DOHH2 (cell line): ENCODE measurements around the gene PAQR8.

Experiments used
- H3F3A ChIP-seq: fragments of 200-600 bp; sonication (generic), shearing (Covaris generic); 2 replicates; pipeline ENCODE4 v1.6.0; 2016; ENCODE audit warnings: antibody characterized with exemption, mild to moderate bottlenecking; ENCODE audit not compliant: control insufficient read depth, insufficient read depth
- H3K27ac ChIP-seq: fragments of 200-600 bp; sonication (generic); 2 replicates; pipeline ENCODE4 v1.5.1; 2014; ENCODE audit warnings: low read depth, mild to moderate bottlenecking, low read length, moderate library complexity
- H3K27me3 ChIP-seq: fragments of 200-600 bp; sonication (generic); 2 replicates; pipeline ENCODE4 v1.6.1; 2014; ENCODE audit warnings: mild to moderate bottlenecking, low read length, mixed read lengths; ENCODE audit not compliant: control insufficient read depth
- H3K36me3 ChIP-seq: fragments of 200-600 bp; sonication (generic); 2 replicates; pipeline ENCODE4 v1.6.1; 2014; ENCODE audit warnings: mild to moderate bottlenecking, low read length, moderate library complexity, mixed read lengths; ENCODE audit not compliant: control insufficient read depth
- H3K4me1 ChIP-seq: fragments of 200-600 bp; sonication (generic); 2 replicates; pipeline ENCODE4 v1.6.1; 2014; ENCODE audit warnings: mild to moderate bottlenecking, low read length, mixed read lengths; ENCODE audit not compliant: control insufficient read depth
- H3K4me2 ChIP-seq: fragments of 200-600 bp; sonication (generic); 2 replicates; pipeline ENCODE4 v1.6.0; 2014; ENCODE audit warnings: mild to moderate bottlenecking, low read length, moderate library complexity
- H3K4me3 ChIP-seq: fragments of 200-600 bp; sonication (generic); 2 replicates; pipeline ENCODE4 v1.5.1; 2014; ENCODE audit warnings: mild to moderate bottlenecking, low read length, mixed read lengths
- H3K79me2 ChIP-seq: fragments of 200-600 bp; sonication (generic); 2 replicates; pipeline ENCODE4 v1.6.1; 2014; ENCODE audit warnings: mild to moderate bottlenecking, low read length, mixed read lengths; ENCODE audit not compliant: control insufficient read depth
- H3K9me2 ChIP-seq: fragments of 200-600 bp; sonication (generic); replicated peaks from 2 replicates; pipeline ENCODE4 v1.6.1; 2014; ENCODE audit warnings: mild to moderate bottlenecking, low read length, mixed read lengths; ENCODE audit not compliant: control insufficient read depth
- H3K9me3 ChIP-seq: fragments of 200-600 bp; sonication (generic); 2 replicates; pipeline ENCODE4 v1.6.1; 2014; ENCODE audit warnings: antibody characterized with exemption, low read length, mixed read lengths; ENCODE audit not compliant: control insufficient read depth, insufficient read depth
- H4K20me1 ChIP-seq: fragments of 200-600 bp; sonication (generic); 2 replicates; pipeline ENCODE4 v1.6.0; 2014; ENCODE audit warnings: low read depth, mild to moderate bottlenecking, antibody characterized with exemption, low read length, moderate library complexity; ENCODE audit not compliant: control insufficient read depth, insufficient read depth
- EZH2phosphoT487 ChIP-seq: fragments of 200-600 bp; sonication (generic); IDR thresholded peaks from 2 replicates; pipeline ENCODE4 v1.6.1; 2017; ENCODE audit warnings: borderline replicate concordance, mild to moderate bottlenecking, antibody characterized with exemption, low read length, moderate library complexity, mixed read lengths
- TF ChIP-seq, protein P1 (sequence below): fragments of 200-600 bp; sonication (generic); IDR thresholded peaks from one replicate; pipeline ENCODE4 v1.5.1; 2014; ENCODE audit warnings: antibody characterized with exemption, mild to moderate bottlenecking, low read depth, low read length; ENCODE audit not compliant: poor library complexity, severe bottlenecking

The PAQR8 gene

DNA sequence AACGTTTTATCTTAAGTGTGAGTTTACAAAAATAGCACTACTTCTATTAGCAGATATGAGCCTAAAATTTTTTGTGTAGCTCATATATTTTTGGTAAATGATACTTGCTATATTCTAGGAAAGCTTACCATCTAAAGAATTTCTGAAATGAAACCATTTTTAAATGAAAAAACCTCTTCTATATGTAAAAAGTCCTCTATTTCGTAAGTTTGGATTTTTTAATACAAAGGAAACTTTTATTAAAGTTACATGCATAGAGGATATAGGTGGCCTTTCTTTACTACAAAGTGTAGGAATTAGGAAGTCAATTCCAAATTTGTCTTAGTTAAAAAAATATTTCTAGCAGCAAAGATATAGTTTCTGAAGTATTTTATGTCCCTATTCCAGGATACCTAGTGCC lies 77.0 kb downstream of the PAQR8 start:
- TF ChIP-seq EZH2phosphoT487: no peak
- TF ChIP-seq, protein P1, sequence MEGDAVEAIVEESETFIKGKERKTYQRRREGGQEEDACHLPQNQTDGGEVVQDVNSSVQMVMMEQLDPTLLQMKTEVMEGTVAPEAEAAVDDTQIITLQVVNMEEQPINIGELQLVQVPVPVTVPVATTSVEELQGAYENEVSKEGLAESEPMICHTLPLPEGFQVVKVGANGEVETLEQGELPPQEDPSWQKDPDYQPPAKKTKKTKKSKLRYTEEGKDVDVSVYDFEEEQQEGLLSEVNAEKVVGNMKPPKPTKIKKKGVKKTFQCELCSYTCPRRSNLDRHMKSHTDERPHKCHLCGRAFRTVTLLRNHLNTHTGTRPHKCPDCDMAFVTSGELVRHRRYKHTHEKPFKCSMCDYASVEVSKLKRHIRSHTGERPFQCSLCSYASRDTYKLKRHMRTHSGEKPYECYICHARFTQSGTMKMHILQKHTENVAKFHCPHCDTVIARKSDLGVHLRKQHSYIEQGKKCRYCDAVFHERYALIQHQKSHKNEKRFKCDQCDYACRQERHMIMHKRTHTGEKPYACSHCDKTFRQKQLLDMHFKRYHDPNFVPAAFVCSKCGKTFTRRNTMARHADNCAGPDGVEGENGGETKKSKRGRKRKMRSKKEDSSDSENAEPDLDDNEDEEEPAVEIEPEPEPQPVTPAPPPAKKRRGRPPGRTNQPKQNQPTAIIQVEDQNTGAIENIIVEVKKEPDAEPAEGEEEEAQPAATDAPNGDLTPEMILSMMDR: no peak
- no peak overlapping the region for H3K4me3 ChIP-seq
- H3F3A ChIP-seq: no peaks in the 10 kb centered on the region
- H3K27ac ChIP-seq: no peak overlapping the region
- no peaks in the 10 kb centered on the region for H3K9me2 ChIP-seq
- H3K4me1 ChIP-seq: no peaks in the 10 kb centered on the region
- no peaks in the 10 kb centered on the region for H3K36me3 ChIP-seq
- H3K79me2 ChIP-seq: no peaks in the 10 kb centered on the region
- H3K9me3 ChIP-seq: no peaks in the 10 kb centered on the region
- no peak overlapping the region for H3K4me2 ChIP-seq
- no peaks in the 10 kb centered on the region for H4K20me1 ChIP-seq
- H3K27me3 ChIP-seq: no peaks in the 10 kb centered on the region

DNA sequence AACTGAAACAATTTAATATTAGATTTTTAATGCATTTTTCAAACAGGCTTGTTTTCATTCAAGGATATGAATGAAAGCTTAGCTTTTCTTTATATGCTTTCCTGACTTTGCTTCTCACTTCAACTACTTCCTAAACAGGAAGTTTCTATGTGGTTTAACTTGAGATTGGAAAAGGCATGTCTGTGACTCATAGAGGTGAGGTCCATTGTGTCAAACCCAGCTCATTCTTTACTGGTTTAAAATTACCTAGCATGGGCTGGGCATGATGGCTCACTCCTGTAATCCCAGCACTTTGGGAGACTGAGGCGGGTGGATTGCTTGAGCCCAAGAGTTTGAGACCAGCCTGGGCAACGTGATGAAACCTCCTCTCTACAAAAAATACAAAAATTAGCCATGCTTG lies 92.6 kb downstream of the PAQR8 start:
- Histone ChIP-seq H3K27ac (no peak overlapping the region), H3K79me2 (no peaks in the 10 kb centered on the region), H3K4me2 (no peak overlapping the region), H3K9me2 (no peaks in the 10 kb centered on the region), H3K4me1 (no peaks in the 10 kb centered on the region), H3K9me3 (no peaks in the 10 kb centered on the region), H3F3A (no peaks in the 10 kb centered on the region), H3K4me3 (no peak overlapping the region), H3K27me3 (no peaks in the 10 kb centered on the region), H3K36me3 (0 out of 2 replicates have a peak, but pooled peaks cover 4% of the 10 kb centered on the region), H4K20me1 (no peaks in the 10 kb centered on the region)
- no peak for TF ChIP-seq EZH2phosphoT487
- TF ChIP-seq, protein P1: no peak

DNA sequence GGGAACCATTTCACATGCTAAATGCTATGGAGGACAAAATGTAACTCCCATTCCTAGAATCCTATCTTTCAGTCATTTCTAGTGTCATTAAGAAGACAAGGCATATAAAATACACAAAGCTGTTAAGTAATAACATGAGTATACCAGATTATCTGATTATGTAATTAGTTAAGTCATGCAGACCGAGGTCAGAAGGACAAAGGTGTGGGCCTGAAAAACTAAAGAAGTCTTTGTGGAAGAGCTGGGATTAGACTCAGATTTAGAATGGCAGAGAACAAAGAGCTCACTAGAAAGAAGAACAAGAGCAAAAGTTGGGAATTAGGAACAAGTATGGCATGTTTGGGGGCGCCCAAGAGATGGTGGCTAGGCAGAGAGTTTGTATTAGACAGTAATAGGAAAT lies 95.1 kb downstream of the PAQR8 start:
- TF ChIP-seq EZH2phosphoT487: no peak
- TF ChIP-seq, protein P1: no peak
- no peak overlapping the region for H3K4me2 ChIP-seq
- no peak overlapping the region for H3K27ac ChIP-seq
- no peaks in the 10 kb centered on the region for H3K79me2 ChIP-seq
- H3K4me1 ChIP-seq: no peaks in the 10 kb centered on the region
- no peaks in the 10 kb centered on the region for H3K27me3 ChIP-seq
- H3K9me2 ChIP-seq: no peaks in the 10 kb centered on the region
- H3K9me3 ChIP-seq: no peaks in the 10 kb centered on the region
- H3K36me3 ChIP-seq: 0 out of 2 replicates have a peak, but pooled peaks cover 4% of the 10 kb centered on the region
- H3K4me3 ChIP-seq: no peak overlapping the region
- no peaks in the 10 kb centered on the region for H4K20me1 ChIP-seq
- H3F3A ChIP-seq: no peaks in the 10 kb centered on the region
